Measurements from ENCODE around the gene NDUFB4. TPM values are rescaled to one million over a fixed set of nuclear protein-coding genes. Genes with fewer than 3 reads are reported as not detected.

NDUFB4 gene
- total RNA-seq (2014; rRNA removed; shearing (Covaris generic)), result 62.7 and 72.7 TPM in 2 replicates

GRCh38 chr3:120596116-120596852 lies at the start of gene NDUFB4:
NDUFB4 (plus strand) TSS chr3:120596336; CDS start chr3:120596360, 24 bp downstream.

Other genes starting within 250 kb of the NDUFB4 start
- gene LRRC58, start 247.0 kb upstream of the NDUFB4 start, total RNA-seq (2014; rRNA removed; shearing (Covaris generic)), result 25.5 and 26.5 TPM in 2 replicates
- gene FSTL1, start 145.3 kb upstream of the NDUFB4 start, total RNA-seq (2014; rRNA removed; shearing (Covaris generic)), result 24.5 and 26.9 TPM in 2 replicates
- 0.15 TPM in 1 of 2 replicates, not detected in the other for gene HGD, start 85.9 kb downstream of the NDUFB4 start, total RNA-seq (2014; rRNA removed; shearing (Covaris generic))
- 8.6 and 15.4 TPM in 2 replicates for gene RABL3, start 146.2 kb downstream of the NDUFB4 start, total RNA-seq (2014; rRNA removed; shearing (Covaris generic))
- gene GTF2E1, start 146.4 kb downstream of the NDUFB4 start, total RNA-seq (2014; rRNA removed; shearing (Covaris generic)), result 7.5 and 8.4 TPM in 2 replicates